Retina (tissue), 1 donor: Measurements from ENCODE around the gene OR13A1.
"Not testable (repeated sequence)": the region's sequence is repeated elsewhere in the genome, so short reads cannot be mapped to it uniquely, and the experiment has no call there.

Experiments
- DNase-seq: peaks from one replicate; pipeline ENCODE4 v3.0.0-alpha.2; 2016

Gene OR13A1

GRCh38 chr10:45315508-45315907, at the start of gene OR13A1:
OR13A1 (minus strand) TSS chr10:45315608; CDS start chr10:45304422, 11,186 bp downstream.
- DNase-seq, result no peak

- DNase-seq, result not testable (repeated sequence)
These were observed 46.8 kb upstream of the OR13A1 start for GRCh38 chr10:45361983-45362799.

GRCh38 chr10:45358961-45359360, 43.6 kb upstream of the OR13A1 start:
- DNase-seq, result not testable (repeated sequence)

GRCh38 chr10:45355494-45355893, 40.1 kb upstream of the OR13A1 start:
- no peak for DNase-seq

- DNase-seq, result no peak
These were observed 38.9 kb upstream of the OR13A1 start for GRCh38 chr10:45354261-45354660.

- DNase-seq, result no peak
These were observed 37.8 kb upstream of the OR13A1 start for GRCh38 chr10:45353186-45353585.

GRCh38 chr10:45348196-45348765, 32.9 kb upstream of the OR13A1 start:
- DNase-seq, result not testable (repeated sequence)

- not testable (repeated sequence) for DNase-seq
These were observed 32.1 kb upstream of the OR13A1 start for GRCh38 chr10:45347464-45347863.

- not testable (repeated sequence) for DNase-seq
These were observed 31.4 kb upstream of the OR13A1 start for GRCh38 chr10:45346652-45347335.

- not testable (repeated sequence) for DNase-seq
These were observed 25.0 kb upstream of the OR13A1 start for GRCh38 chr10:45340420-45340819.

GRCh38 chr10:45339894-45340293, 24.5 kb upstream of the OR13A1 start:
- DNase-seq, result no peak

- not testable (repeated sequence) for DNase-seq
These were observed 16.4 kb upstream of the OR13A1 start for GRCh38 chr10:45331824-45332223.

- not testable (repeated sequence) for DNase-seq
These were observed 11.5 kb upstream of the OR13A1 start for GRCh38 chr10:45326864-45327263.

GRCh38 chr10:45325116-45325515, 9.7 kb upstream of the OR13A1 start:
- DNase-seq, result no peak

- DNase-seq, result no peak
These were observed 4.3 kb upstream of the OR13A1 start for GRCh38 chr10:45319702-45320101.

- DNase-seq, result no peak
These were observed 2.0 kb downstream of the OR13A1 start for GRCh38 chr10:45313264-45313873.

- DNase-seq, result no peak
These were observed 6.7 kb downstream of the OR13A1 start for GRCh38 chr10:45308707-45309106.

GRCh38 chr10:45302573-45302972, 12.8 kb downstream of the OR13A1 start:
- DNase-seq, result peak; percentile 48

GRCh38 chr10:45298341-45298955, 17.0 kb downstream of the OR13A1 start:
- not testable (repeated sequence) for DNase-seq

- no peak for DNase-seq
These were observed 20.7 kb downstream of the OR13A1 start for GRCh38 chr10:45294681-45295080.

GRCh38 chr10:45286980-45287379, 28.4 kb downstream of the OR13A1 start:
- no peak for DNase-seq

- no peak for DNase-seq
These were observed 33.3 kb downstream of the OR13A1 start for GRCh38 chr10:45282061-45282460.
